Nucleus accumbens (tissue), 56 donors: ENCODE data around the gene UBL5.
A peak's percentile ranks its signal among the peaks of the same experiment; 100 is the strongest.

Source experiments
- DNase-seq, 56 donors: peaks; one replicate each; lab custom pipeline; 2025; lab: John Stamatoyannopoulos, UW

Gene UBL5

GRCh38 chr19:9848762-9849161, 21.0 kb downstream of the UBL5 start:
- DNase-seq: no peak

- no peak for DNase-seq
Observed at GRCh38 chr19:9849791-9850190, 22.1 kb downstream of the UBL5 start.

- peak in 5 of 56 donors; percentile 8 to 31 (median 10) for DNase-seq
Observed at GRCh38 chr19:9850235-9850959, 22.7 kb downstream of the UBL5 start.

GRCh38 chr19:9854282-9854846, 26.6 kb downstream of the UBL5 start:
- DNase-seq: no peak

- no peak for DNase-seq
Observed at GRCh38 chr19:9856609-9857008, 28.9 kb downstream of the UBL5 start.

GRCh38 chr19:9857076-9857721, 29.5 kb downstream of the UBL5 start:
- DNase-seq: no peak

GRCh38 chr19:9857920-9858746, 30.4 kb downstream of the UBL5 start:
- DNase-seq: no peak

- no peak for DNase-seq
Observed at GRCh38 chr19:9858766-9859165, 31.0 kb downstream of the UBL5 start.

- no peak for DNase-seq
Observed at GRCh38 chr19:9860407-9860806, 32.7 kb downstream of the UBL5 start.

GRCh38 chr19:9861503-9861902, 33.8 kb downstream of the UBL5 start:
- no peak for DNase-seq

GRCh38 chr19:9862938-9863337, 35.2 kb downstream of the UBL5 start:
- no peak for DNase-seq

- peak in 1 of 56 donors; percentile 1 for DNase-seq
Observed at GRCh38 chr19:9863759-9864158, 36.0 kb downstream of the UBL5 start.

- peak in 7 of 56 donors; percentile 10 to 43 (median 16) for DNase-seq
Observed at GRCh38 chr19:9865732-9866501, 38.2 kb downstream of the UBL5 start.

GRCh38 chr19:9868983-9869617, 41.4 kb downstream of the UBL5 start:
- no peak for DNase-seq

- DNase-seq: no peak
Observed at GRCh38 chr19:9871626-9872338, 44.1 kb downstream of the UBL5 start.

GRCh38 chr19:9872618-9873242, 45.0 kb downstream of the UBL5 start:
- no peak for DNase-seq

GRCh38 chr19:9875031-9875627, 47.4 kb downstream of the UBL5 start:
- peak in 1 of 56 donors; percentile 1 for DNase-seq

- DNase-seq: no peak
Observed at GRCh38 chr19:9875796-9876195, 48.1 kb downstream of the UBL5 start.
